NCI-H1092 (cell line): Measurements from ENCODE around the gene MYO3B.
"Not testable (repeated sequence)": the region's sequence is repeated elsewhere in the genome, so short reads cannot be mapped to it uniquely, and the experiment has no call there.

Source experiments
- DNase-seq: peaks from one replicate; lab custom pipeline; 2025; lab: John Stamatoyannopoulos, UW

The MYO3B gene

DNA sequence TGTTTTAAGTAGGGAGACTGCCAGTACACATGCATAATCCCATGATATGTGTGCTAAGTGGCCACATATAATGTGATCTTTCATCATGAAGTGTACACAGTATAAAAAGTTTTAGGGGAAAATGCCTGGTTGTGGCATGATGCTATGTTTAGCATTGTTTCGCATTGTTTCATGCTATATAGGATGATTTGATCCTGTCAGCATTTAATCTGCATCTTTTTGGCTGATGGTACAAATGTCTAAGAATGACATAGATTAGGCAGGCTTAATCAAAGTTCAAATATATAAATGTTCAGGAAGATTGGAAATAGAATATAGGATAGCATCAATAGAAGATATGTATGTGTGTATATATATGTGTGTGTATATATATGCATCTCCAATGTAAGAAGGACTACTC lies 83.6 kb downstream of the MYO3B start:
- DNase-seq: no peak

DNA sequence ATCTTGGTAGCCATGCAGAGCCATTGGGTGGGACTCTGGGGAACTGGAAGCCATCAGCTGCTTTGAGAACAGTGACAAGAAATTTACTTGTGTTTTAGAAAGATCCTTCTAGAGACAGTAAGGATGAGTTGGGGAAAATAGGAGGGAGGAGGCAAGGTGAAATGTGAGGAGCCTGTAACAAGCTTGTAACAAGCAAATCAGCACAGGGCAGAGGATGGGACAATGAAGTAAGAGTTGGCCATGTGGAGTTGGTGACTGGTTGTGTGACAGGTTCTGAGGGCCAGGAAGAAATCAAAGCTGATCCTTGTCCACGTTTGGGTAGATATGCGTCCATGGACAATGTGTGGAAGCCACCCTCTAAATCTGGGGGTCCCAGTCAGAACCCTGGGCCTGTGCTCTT lies 84.4 kb downstream of the MYO3B start:
- no peak for DNase-seq

- DNase-seq: no peak
These were observed 84.9 kb downstream of the MYO3B start for GRCh38 chr2:170262806-170263205.

- DNase-seq: not testable (repeated sequence)
These were observed 86.0 kb downstream of the MYO3B start for GRCh38 chr2:170263728-170264521.

GRCh38 chr2:170264522-170264860 lies 86.5 kb downstream of the MYO3B start:
- no peak for DNase-seq

DNA sequence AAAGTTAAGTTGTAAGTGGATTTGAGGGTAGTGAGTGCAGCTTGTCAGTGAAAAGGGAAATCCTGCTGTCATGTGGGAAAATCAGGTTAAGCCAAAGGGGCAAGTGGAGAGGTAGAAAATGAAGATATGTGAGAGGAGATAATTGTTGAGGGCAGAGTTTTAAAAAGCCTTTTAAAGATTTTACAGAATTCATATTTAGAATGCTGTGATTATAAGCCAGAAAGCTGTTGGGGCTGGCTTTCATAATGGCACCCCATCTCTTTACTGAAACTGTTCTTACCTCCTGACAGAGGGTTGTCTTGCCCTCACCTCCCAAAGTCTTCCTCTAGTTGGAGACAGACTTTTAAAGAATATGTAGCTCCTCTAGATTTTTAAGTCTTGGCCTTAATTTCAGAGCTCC lies 86.9 kb downstream of the MYO3B start:
- no peak for DNase-seq

- peak; percentile 1 for DNase-seq
These were observed 87.4 kb downstream of the MYO3B start for GRCh38 chr2:170265321-170265720.

DNA sequence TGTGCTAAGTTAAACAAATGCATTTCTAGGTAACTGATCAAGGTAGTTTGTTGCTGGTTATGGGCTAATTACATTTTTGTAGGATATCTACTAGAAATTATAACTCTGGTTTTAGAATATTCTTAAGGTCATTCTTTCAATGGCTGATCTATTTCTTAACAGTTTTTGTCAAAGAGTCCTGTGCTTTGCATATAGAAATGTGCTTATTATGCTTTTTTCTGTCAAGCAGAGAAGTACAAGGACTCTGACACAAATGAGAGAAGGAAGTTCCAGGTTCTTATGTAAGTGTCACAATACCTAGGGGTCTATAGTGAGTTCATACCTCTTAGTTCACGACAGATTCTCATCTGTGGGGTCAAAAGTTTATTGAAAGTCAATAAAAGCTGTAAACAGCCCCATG lies 88.4 kb downstream of the MYO3B start:
- DNase-seq: no peak

DNA sequence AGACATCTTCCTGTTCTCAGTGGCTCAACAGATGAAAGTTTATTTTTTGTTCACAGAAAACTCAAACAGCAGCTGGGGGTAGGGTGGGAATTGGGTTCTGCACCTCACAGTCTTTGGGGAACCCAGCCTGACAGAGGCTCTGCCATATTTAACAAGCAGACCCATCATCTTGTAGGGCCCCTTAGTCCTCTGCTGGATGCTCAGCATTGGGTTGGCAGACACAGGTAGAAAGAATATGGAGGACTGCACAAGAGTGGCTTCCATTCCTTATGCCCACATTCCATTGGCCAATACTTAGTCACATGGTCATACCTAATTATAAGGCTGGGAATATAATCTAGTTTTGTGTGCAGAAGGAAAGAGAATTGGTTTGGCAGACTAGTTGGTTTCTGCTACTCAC lies 89.1 kb downstream of the MYO3B start:
- DNase-seq: no peak

GRCh38 chr2:170270278-170270864 lies 92.4 kb downstream of the MYO3B start:
- no peak for DNase-seq

GRCh38 chr2:170271340-170271739 lies 93.4 kb downstream of the MYO3B start:
- peak; percentile 46 for DNase-seq

DNA sequence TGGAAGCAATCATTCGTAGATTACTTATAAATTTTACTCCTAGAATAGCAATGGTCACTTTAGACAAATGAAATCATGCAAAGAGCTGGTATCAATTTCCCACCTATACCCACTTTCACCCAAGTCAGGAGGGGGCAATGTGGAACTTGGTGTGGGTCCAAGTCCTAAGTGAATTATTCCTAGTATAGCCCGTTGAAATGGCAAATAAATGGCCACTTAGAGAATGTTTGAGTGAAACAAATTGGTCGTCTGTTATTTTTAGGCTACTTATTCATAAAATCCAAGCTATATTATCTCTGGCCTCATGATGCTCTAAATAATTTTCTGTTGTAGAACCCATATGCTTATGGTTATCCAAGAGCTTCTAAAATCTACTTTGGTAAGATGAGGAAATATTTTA lies 98.1 kb downstream of the MYO3B start:
- peak; percentile 75 for DNase-seq

DNA sequence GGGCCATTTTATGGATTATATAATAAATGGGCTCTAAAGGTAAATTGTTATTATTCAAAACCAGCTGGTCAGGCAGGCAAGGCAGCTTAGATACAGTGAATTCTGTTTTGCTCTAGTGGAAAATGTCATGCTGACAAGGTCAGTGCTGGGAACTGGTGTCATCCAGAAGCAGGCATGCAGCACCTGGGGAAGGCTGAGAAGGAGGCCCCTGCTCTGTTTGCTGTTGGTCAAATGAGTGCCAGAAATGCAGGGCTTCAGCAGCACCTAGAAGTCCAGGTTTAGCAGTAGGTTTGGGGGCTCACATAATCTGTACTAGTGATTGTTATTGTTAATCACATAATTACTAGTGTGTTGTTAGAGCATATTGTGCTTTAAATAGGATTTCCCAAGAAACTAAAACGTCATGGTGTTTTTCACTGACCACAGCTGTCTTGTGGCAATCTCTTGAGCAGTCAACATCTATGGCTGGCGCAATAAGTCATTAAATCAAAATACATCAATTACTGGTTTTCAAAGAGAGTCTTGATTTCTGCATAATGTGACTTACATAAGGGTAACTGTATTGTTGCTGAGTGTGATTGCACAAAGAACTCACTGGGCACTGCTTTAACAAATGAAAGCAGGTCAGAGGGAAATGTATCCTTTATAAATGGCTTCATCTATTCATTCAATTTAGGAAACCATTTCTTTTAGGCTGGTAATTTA lies 99.1 kb downstream of the MYO3B start:
- peak; percentile 45 for DNase-seq

GRCh38 chr2:170277951-170278350 lies 100.0 kb downstream of the MYO3B start:
- peak; percentile 34 for DNase-seq

DNA sequence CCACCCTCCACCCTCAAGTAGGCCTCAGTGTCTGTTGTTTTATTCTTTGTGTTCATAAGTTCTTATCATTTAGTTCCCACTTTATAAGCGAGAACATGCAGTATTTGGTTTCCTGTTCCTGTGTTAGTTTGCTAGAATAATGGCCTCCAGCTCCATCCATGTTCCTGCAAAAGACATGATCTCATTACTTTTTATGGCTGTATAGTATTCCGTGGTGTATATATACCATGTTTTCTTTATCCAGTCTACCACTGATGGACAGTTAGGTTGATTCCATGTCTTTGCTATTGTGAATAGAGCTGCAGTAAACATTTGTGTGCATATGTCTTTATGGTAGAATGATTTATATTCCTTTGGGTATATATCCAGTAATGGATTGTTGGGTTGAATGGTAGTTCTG lies 101.7 kb downstream of the MYO3B start:
- not testable (repeated sequence) for DNase-seq

- DNase-seq: no peak
These were observed 104.9 kb downstream of the MYO3B start for GRCh38 chr2:170282851-170283250.

GRCh38 chr2:170284205-170284604 lies 106.3 kb downstream of the MYO3B start:
- DNase-seq: no peak

DNA sequence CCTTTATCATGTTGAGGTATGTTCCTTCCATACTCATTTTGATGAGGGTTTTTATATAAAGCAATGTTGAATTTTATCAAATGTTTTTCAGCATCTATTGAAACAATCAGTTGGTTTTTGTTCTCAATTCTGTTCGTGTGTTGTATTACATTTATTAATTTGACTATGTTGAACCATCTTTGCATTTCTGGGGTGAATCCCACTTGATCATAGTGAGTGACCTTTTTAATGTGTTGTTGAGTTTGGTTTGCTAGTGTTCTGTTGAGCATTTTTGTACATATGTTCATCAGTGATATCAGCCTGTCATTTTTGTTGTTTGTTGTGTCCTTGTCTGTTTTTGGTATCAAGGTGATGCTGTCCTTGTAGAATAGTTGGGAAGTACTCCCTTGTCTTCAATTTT lies 110.9 kb downstream of the MYO3B start:
- DNase-seq: no peak

DNA sequence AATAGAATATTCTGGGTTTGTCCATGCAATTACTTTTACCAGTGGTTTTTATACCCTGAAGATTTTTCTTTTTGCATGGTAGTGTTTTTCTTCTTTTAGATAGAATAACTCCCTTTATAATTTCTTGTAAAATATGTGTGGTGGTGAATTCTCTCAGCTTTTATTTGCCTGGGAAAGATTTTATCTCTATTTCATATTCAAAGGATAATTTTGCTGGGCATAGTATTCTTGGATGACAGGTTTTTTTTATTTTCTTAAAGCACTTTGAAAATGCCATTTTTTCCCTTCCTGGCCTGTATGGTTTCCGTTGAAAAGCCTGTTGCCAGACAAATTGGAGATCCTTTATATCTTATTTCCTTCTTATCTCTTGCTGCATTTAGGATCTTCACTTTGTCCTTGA lies 113.5 kb downstream of the MYO3B start:
- no peak for DNase-seq

DNA sequence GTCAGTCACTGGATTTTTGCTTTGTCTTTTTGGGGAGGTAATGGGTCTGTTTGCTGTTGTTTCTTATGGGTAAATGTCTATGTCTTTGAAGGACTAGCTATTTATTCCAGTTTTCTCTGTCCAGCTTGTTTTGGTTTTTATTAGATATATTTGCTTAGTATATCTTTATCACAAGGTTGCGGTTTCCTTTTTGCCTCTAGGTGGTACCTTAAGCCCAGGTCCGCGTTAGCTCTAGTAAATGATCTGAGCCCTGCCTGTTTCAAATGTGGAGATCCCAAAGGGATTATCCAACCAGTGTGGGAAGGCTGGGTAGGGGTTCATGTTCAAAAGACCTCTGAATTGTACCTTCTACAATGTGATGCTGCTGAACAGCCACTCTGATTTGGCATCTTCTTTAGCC lies 114.5 kb downstream of the MYO3B start:
- no peak for DNase-seq

- DNase-seq: no peak
These were observed 119.5 kb downstream of the MYO3B start for GRCh38 chr2:170297496-170297895.

- no peak for DNase-seq
These were observed 120.2 kb downstream of the MYO3B start for GRCh38 chr2:170298115-170298514.

DNA sequence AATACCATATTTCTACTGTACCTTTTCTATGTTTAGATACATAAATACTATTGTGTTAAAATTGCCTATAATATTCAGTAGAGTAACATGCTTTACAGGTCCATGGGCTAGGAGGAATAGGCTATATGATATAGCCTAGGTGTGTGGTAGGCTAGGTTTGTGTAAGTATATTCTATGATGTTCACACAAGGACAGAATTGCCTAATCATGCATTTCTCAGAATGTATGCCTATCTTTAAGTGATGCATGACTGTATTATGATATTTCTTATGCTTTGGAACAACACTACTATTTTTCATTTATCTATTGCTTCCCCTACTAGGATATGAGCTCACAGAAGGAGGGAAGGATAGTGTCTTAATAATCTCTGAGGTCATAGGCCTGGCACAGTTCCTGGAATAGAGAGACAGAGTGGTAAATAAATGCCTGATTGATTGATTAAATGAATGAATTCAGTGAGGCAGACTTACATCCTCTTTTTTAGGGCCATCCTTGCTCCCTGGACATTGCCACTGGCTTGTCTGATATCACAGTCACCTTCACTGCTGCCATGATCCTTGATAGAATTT lies 121.0 kb downstream of the MYO3B start:
- DNase-seq: no peak
